GM13976 (cell line): ENCODE measurements around the gene TUFT1.

Experiments
- DNase-seq: peaks from one replicate; pipeline ENCODE4 v3.0.0; 2012; ENCODE audit warnings: low spot score
- CTCF ChIP-seq: IDR thresholded peaks from 2 replicates; pipeline ENCODE4 v1.5.1; 2012; ENCODE audit warnings: borderline replicate concordance, mild to moderate bottlenecking; ENCODE audit not compliant: insufficient read depth; ENCODE audit errors: extremely low read depth, missing control alignments, control extremely low read depth
- in situ Hi-C: fragments of 300-500 bp; cut with MboI; formaldehyde crosslinking; loops from one replicate; pipeline ENCODE4 v1.12.0; 2022; ENCODE audit warnings: low sequenced_read_pairs, mixed read lengths, inconsistent platforms; ENCODE audit not compliant: unreplicated experiment

TUFT1 gene

GRCh38 chr1:151570819-151571218 is 30.7 kb downstream of the TUFT1 start:
- no peak for TF ChIP-seq CTCF
- DNase-seq, result no peak
- in situ Hi-C loops, result no loop called here

DNA sequence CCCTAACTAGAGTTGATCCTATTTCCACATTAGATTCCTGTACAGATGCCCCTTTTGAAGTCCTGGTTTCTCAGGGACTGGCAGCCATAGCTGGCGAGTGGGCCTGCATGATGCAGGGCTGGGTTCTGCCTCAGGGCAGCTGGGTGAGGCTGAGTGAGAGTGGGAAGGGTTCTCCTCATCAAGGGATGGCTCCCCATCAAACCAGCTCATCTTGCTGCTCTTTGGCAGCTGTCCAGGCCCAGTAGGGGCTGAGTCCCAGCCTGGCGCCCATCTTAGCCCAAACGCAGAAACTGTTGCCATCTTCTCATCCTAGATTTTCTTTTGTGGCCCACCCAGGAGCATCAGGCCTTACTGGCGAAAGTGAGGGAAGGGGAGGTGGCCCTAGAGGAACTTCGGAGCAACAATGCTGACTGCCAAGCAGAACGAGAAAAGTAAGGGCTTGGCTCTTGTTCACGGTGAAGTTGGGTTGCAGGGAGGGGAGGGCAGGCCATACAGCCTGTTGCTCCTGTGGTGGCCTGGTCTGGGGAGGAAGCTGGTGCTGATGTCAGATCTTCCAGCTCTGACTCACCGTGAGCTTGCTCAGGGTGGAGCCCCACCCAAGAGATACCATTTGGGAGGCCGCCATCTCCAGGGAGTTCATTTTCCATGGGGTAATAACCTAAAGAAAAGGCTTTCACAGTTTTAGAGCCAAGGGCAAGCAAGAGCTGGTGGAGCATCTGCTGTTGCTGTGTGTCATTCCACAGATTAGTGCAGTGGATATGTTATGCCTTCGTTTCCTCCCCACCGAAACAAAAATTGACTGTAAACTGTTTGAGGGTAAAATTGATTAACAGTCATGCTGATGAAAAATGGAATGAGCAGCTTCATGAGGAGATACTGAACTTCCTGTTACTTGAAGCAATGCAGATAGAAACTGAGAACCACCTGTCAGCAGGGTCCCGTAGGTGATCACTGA is 34.7 kb downstream of the TUFT1 start:
- DNase-seq, result no peak
- in situ Hi-C loops, result no loop called here
- no peak for TF ChIP-seq CTCF

- in situ Hi-C loops, result no loop called here
- TF ChIP-seq CTCF, result no peak
- no peak for DNase-seq
Observed at GRCh38 chr1:151577173-151577572, 37.1 kb downstream of the TUFT1 start.

- no peak for TF ChIP-seq CTCF
- in situ Hi-C loops, result no loop called here
- DNase-seq, result no peak
Observed at GRCh38 chr1:151578941-151579340, 38.8 kb downstream of the TUFT1 start.

DNA sequence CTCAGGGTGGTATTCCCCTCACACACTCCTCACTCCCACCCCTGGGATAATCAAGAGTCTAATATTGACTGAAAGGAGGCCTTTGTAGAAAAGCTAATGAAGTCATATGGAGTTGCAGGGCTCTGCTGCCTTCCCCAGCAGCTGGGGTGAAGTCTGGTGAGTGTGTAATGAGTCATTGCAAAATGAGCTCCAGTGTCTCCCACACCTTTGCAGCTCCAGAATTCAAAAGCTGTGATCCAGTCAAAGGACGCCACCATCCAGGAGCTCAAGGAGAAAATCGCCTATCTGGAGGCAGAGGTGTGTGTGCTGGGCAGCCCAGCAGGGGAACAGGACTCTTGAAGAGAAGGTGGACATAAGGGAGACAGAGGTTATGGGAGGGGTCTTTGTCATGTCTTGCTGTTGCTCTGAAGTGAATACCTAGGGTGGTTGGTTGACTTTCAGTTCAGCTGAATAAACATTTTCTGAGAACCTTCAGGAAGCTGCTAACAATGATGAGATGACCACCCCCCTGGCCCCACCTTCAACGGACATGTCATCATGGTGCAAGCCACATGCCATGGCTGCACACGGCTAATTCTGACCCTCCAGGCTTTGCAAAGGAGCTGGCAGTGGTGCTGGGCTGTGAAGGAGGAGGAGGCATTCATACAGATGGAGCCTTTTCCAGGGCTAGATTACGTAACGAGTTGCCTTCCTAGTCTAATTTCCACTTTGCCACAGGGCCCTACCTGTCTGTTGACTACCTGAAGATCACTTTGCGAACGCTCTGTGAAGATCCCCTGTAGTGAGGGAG is 39.5 kb downstream of the TUFT1 start:
- in situ Hi-C loops, result no loop called here
- TF ChIP-seq CTCF, result no peak
- DNase-seq, result no peak

GRCh38 chr1:151581451-151581850 is 41.3 kb downstream of the TUFT1 start:
- in situ Hi-C loops, result no loop called here

More at GRCh38 chr1:151581451-151581850, 41.3 kb downstream of the TUFT1 start:
- no peak for DNase-seq
- TF ChIP-seq CTCF, result no peak
